Sigmoid colon (tissue), 7 donors: ENCODE results near the gene SIGLECL1. TPM values are rescaled to one million over a fixed set of nuclear protein-coding genes. Genes with fewer than 3 reads are reported as not detected.

Experiments
- DNase-seq: peaks from one replicate; pipeline ENCODE4 v3.0.0-alpha.2; 2019
- H3K27ac ChIP-seq, 4 donors: fragments of 200-600 bp; sonication (generic); one replicate each; pipeline ENCODE4 v1.5.1; 2016 to 2019; ENCODE audit warnings: mild to moderate bottlenecking in 1 of 4
- H3K27me3 ChIP-seq, 3 donors: fragments of 200-600 bp; sonication (generic); one replicate each; pipeline ENCODE4 v1.5.1; 2019; ENCODE audit warnings: mild to moderate bottlenecking in 1 of 3
- H3K36me3 ChIP-seq, 4 donors: fragments of 200-600 bp; sonication (generic); one replicate each; pipeline ENCODE4 v1.5.1; 2016 to 2019
- H3K4me1 ChIP-seq, 4 donors: fragments of 200-600 bp; sonication (generic); one replicate each; pipeline ENCODE4 v1.5.1; 2017 to 2019
- H3K4me3 ChIP-seq, 4 donors: fragments of 200-600 bp; sonication (generic); one replicate each; pipeline ENCODE4 v1.5.1; 2017 to 2019; ENCODE audit warnings: mild to moderate bottlenecking in 2 of 4, moderate library complexity in 1 of 4
- H3K9me3 ChIP-seq, 4 donors: fragments of 200-600 bp in 3 of 4; sonication (generic) in 3 of 4; one replicate each; pipeline versions ENCODE4 v1.5.1 to v1.6.1; 2013 to 2019
- CTCF ChIP-seq, 4 experiments: fragments of 450-650 bp in 3 of 4; fragments of 200-600 bp in 1 of 4; IDR thresholded peaks; one replicate each; pipeline ENCODE4 v1.5.1; 2016 to 2019; ENCODE audit warnings: antibody characterized with exemption in 4 of 4, mild to moderate bottlenecking in 3 of 4, moderate library complexity in 2 of 4
- EP300 ChIP-seq, 4 donors: sonication (generic); formaldehyde crosslinking; IDR thresholded peaks; one replicate each; pipeline ENCODE4 v1.6.1; 2017; ENCODE audit warnings: antibody characterized with exemption in 4 of 4
- POLR2A ChIP-seq, 2 donors: fragments of 450-650 bp; IDR thresholded peaks; one replicate each; pipeline ENCODE4 v1.6.1; 2016; ENCODE audit warnings: antibody characterized with exemption in 2 of 2, mild to moderate bottlenecking in 2 of 2, moderate library complexity in 2 of 2
- POLR2AphosphoS5 ChIP-seq, 4 donors: sonication (generic); formaldehyde crosslinking; IDR thresholded peaks; one replicate each; pipeline ENCODE4 v1.6.1; 2017; ENCODE audit warnings: antibody characterized with exemption in 4 of 4
- WGBS, 2 donors: extraction: QIAGEN DNeasy Blood & Tissue Kit; methylation state at CpG; one replicate each; pipeline ENCODE4 v1.1.7; 2013; 5-methylcytosine and 5-hydroxymethylcytosine counted together
- intact Hi-C: fragments of 100-400 bp; cut with DNase I; formaldehyde crosslinking; loops from one replicate; pipeline ENCODE4 v1.15.1; 2023
- polyA plus RNA-seq, 3 donors: library from polyadenylated mRNA; stranded (reverse); fragments of 200-250 nt; gene quantifications; one replicate each; pipeline ENCODE4 v1.2.3, GENCODE V29; 2013
- total RNA-seq, 4 donors: library from RNA; depleted of rRNA; stranded (reverse); fragments of >200 nt; gene quantifications; one replicate each; pipeline ENCODE4 v1.1.0, GENCODE V29; 2016
- donor health status: healthy with polysubstance abuse.
- donor health status: Bipolar disorder and iron deficiency.
- donor health status: healthy.

SIGLECL1 gene
- total and polyA plus RNA-seq, 7 donors = not detected

GRCh38 chr19:51240866-51241265, 10.0 kb upstream of the SIGLECL1 start:
- TF ChIP-seq POLR2A (IDR thresholded peaks at IDR 0.05) (no peak), CTCF (IDR thresholded peaks at IDR 0.05) (no peak), EP300 (IDR thresholded peaks at IDR 0.05) (no peak), POLR2AphosphoS5 (IDR thresholded peaks at IDR 0.05) (no peak)
- Histone ChIP-seq H3K4me3 (no peak overlapping the region), H3K36me3 (no peaks in the 10 kb centered on the region), H3K27ac (no peak overlapping the region), H3K9me3 (no peaks in the 10 kb centered on the region), H3K4me1 (no peaks in the 10 kb centered on the region), H3K27me3 (no peaks in the 10 kb centered on the region)
- WGBS, 2 donors = 86 to 91% methylated on average over 7 of the region's 7 CpGs
- intact Hi-C loops = no loop called here
- no peak for DNase-seq

GRCh38 chr19:51242881-51243630, 7.8 kb upstream of the SIGLECL1 start:
- WGBS, 2 donors = 81% methylated on average over 8 of the region's 8 CpGs
- no peak for DNase-seq
- intact Hi-C loops = no loop called here

GRCh38 chr19:51246164-51246552, 4.7 kb upstream of the SIGLECL1 start:
- TF ChIP-seq POLR2AphosphoS5 (IDR thresholded peaks at IDR 0.05) (no peak), EP300 (IDR thresholded peaks at IDR 0.05) (no peak), CTCF (IDR thresholded peaks at IDR 0.05) (no peak)
- DNase-seq = no peak
- intact Hi-C loops = no loop called here
- Histone ChIP-seq H3K4me1 (no peaks in the 10 kb centered on the region), H3K4me3 (no peak overlapping the region), H3K27ac (no peak overlapping the region), H3K36me3 (no peaks in the 10 kb centered on the region), H3K9me3 (no peaks in the 10 kb centered on the region), H3K27me3 (no peaks in the 10 kb centered on the region)
- WGBS, 2 donors = 36 to 46% methylated on average over 5 of the region's 5 CpGs

More at GRCh38 chr19:51242881-51243630, 7.8 kb upstream of the SIGLECL1 start:
- no peaks in the 10 kb centered on the region for H3K36me3 ChIP-seq
- TF ChIP-seq EP300 (IDR thresholded peaks at IDR 0.05) (no peak), CTCF (IDR thresholded peaks at IDR 0.05) (no peak), POLR2A (IDR thresholded peaks at IDR 0.05) (no peak), POLR2AphosphoS5 (IDR thresholded peaks at IDR 0.05) (no peak)
- no peaks in the 10 kb centered on the region for H3K9me3 ChIP-seq
- H3K4me1 ChIP-seq = no peaks in the 10 kb centered on the region
- no peak overlapping the region for H3K4me3 ChIP-seq
- no peak overlapping the region for H3K27ac ChIP-seq
- H3K27me3 ChIP-seq = no peaks in the 10 kb centered on the region

- no peak for DNase-seq
- Histone ChIP-seq H3K9me3 (no peaks in the 10 kb centered on the region), H3K4me1 (no peaks in the 10 kb centered on the region), H3K27ac (no peak overlapping the region), H3K27me3 (no peaks in the 10 kb centered on the region), H3K4me3 (no peak overlapping the region), H3K36me3 (no peaks in the 10 kb centered on the region)
- TF ChIP-seq EP300 (IDR thresholded peaks at IDR 0.05) (no peak), CTCF (IDR thresholded peaks at IDR 0.05) (no peak), POLR2A (IDR thresholded peaks at IDR 0.05) (no peak), POLR2AphosphoS5 (IDR thresholded peaks at IDR 0.05) (no peak)
- WGBS, 2 donors = 64 to 74% methylated on average over 7 of the region's 7 CpGs
- intact Hi-C loops = no loop called here
These were observed 2.8 kb upstream of the SIGLECL1 start for GRCh38 chr19:51247972-51248590.
